ENCODE measurements around the gene CEP162.

DNA sequence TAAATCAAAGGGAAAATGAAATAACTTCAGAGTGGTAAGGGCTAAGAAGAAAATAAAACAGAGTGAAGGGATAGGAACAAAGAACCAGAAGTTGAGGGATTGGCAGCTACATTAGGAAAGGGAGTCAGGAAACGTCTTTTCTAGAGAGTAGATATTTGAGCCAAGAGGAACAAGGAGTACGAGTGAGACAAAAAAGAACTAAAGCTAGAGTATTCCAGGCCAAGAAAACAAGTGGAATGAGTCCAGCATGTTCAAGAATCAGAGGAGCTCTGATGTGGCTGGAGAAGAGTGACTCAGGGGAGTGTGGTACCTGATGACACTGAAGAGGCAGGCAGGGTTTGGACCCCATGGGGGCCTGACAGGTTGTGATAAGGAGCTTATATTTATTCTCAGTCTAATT is 66.3 kb downstream of the CEP162 start:
- TF ChIP-seq, protein P1, sequence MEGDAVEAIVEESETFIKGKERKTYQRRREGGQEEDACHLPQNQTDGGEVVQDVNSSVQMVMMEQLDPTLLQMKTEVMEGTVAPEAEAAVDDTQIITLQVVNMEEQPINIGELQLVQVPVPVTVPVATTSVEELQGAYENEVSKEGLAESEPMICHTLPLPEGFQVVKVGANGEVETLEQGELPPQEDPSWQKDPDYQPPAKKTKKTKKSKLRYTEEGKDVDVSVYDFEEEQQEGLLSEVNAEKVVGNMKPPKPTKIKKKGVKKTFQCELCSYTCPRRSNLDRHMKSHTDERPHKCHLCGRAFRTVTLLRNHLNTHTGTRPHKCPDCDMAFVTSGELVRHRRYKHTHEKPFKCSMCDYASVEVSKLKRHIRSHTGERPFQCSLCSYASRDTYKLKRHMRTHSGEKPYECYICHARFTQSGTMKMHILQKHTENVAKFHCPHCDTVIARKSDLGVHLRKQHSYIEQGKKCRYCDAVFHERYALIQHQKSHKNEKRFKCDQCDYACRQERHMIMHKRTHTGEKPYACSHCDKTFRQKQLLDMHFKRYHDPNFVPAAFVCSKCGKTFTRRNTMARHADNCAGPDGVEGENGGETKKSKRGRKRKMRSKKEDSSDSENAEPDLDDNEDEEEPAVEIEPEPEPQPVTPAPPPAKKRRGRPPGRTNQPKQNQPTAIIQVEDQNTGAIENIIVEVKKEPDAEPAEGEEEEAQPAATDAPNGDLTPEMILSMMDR (IDR thresholded peaks at IDR 0.05; ENCODE audit: low read depth, low read length, poor library complexity, severe bottlenecking): no peak
- no peak for TF ChIP-seq EZH2phosphoT487 (IDR thresholded peaks at IDR 0.05; ENCODE audit: borderline replicate concordance, low read length)
